Uterus (tissue), 2 donors: ENCODE results near the gene SULT2B1.

Experiments
- POLR2A ChIP-seq, 2 donors: fragments of 450-650 bp; IDR thresholded peaks; one replicate each; pipeline ENCODE4 v1.6.1; 2016; ENCODE audit warnings: antibody characterized with exemption in 2 of 2, mild to moderate bottlenecking in 1 of 2, moderate library complexity in 1 of 2
- TF ChIP-seq, protein P1 (sequence below), 4 experiments: fragments of 200-600 bp in 2 of 4; fragments of 450-650 bp in 2 of 4; sonication (generic) in 2 of 4; IDR thresholded peaks; one replicate each; pipeline ENCODE4 v1.5.1; 2016 to 2019; ENCODE audit warnings: antibody characterized with exemption in 4 of 4, mild to moderate bottlenecking in 2 of 4, moderate library complexity in 1 of 4

DNA sequence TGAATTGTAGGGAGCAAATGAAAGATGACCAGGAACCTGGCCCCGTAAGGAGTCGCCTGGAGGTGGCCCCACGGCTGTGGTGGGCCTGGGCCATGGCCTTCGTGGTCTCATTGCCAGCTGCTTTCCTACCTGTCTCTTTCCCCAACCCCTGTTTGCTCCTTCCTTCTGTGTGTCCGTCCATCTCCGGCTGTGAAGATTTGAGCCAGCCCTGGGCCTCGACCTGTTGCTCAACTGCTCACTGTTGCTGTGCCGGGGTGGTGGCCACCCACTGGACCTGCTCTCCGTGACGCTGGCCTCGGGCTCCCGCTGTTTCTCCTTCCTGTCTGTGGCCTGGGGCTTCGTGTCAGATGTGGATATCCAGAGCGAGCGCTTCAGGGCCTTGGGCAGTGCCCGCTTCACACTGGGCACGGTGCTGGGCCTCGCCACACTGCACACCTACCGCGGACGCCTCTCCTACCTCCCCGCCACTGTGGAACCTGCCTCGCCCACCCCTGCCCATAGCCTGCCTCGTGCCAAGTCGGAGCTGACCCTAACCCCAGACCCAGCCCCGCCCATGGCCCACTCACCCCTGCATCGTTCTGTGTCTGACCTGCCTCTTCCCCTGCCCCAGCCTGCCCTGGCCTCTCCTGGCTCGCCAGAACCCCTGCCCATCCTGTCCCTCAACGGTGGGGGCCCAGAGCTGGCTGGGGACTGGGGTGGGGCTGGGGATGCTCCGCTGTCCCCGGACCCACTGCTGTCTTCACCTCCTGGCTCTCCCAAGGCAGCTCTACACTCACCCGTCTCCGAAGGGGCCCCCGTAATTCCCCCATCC is 76.7 kb downstream of the SULT2B1 start:
- TF ChIP-seq, protein P1, sequence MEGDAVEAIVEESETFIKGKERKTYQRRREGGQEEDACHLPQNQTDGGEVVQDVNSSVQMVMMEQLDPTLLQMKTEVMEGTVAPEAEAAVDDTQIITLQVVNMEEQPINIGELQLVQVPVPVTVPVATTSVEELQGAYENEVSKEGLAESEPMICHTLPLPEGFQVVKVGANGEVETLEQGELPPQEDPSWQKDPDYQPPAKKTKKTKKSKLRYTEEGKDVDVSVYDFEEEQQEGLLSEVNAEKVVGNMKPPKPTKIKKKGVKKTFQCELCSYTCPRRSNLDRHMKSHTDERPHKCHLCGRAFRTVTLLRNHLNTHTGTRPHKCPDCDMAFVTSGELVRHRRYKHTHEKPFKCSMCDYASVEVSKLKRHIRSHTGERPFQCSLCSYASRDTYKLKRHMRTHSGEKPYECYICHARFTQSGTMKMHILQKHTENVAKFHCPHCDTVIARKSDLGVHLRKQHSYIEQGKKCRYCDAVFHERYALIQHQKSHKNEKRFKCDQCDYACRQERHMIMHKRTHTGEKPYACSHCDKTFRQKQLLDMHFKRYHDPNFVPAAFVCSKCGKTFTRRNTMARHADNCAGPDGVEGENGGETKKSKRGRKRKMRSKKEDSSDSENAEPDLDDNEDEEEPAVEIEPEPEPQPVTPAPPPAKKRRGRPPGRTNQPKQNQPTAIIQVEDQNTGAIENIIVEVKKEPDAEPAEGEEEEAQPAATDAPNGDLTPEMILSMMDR (IDR thresholded peaks at IDR 0.05): no peak
- TF ChIP-seq POLR2A (IDR thresholded peaks at IDR 0.05): no peak
